Vagina (tissue), 2 donors: ENCODE measurements around the gene ERC2.

ENCODE experiments used
- POLR2AphosphoS5 ChIP-seq, 2 donors: sonication (generic); formaldehyde crosslinking; IDR thresholded peaks; one replicate each; pipeline ENCODE4 v1.9.0; 2017; ENCODE audit warnings: antibody characterized with exemption in 2 of 2, mild to moderate bottlenecking in 2 of 2, low read depth in 1 of 2; ENCODE audit not compliant: insufficient read depth in 1 of 2
- TF ChIP-seq, protein P1 (sequence below), 3 experiments: fragments of 450-650 bp in 2 of 3; fragments of 200-600 bp in 1 of 3; sonication (generic) in 1 of 3; IDR thresholded peaks; one replicate each; pipeline ENCODE4 v1.5.1; 2017 to 2019; ENCODE audit warnings: antibody characterized with exemption in 3 of 3, mild to moderate bottlenecking in 2 of 3, moderate library complexity in 2 of 3

DNA sequence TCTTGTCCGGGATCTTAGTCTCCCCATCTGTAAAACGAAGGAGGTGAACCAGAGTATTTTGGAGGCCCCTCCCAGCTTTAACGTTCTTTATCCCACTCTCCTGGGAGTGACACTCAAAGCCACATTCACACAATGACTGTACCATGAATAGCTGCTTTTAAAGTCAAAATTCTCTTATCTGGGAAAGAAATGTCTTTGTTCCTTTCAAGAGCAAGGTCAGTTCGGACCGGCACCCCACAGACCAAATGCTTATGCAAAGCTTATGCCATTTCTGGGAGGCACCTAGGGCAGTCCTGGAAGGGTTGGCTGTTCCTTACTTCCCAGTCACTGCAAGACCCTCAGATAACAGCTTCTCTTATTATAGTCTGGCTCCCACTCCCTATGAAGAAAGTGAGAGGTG, 927.7 kb downstream of the ERC2 start:
- TF ChIP-seq, protein P1, sequence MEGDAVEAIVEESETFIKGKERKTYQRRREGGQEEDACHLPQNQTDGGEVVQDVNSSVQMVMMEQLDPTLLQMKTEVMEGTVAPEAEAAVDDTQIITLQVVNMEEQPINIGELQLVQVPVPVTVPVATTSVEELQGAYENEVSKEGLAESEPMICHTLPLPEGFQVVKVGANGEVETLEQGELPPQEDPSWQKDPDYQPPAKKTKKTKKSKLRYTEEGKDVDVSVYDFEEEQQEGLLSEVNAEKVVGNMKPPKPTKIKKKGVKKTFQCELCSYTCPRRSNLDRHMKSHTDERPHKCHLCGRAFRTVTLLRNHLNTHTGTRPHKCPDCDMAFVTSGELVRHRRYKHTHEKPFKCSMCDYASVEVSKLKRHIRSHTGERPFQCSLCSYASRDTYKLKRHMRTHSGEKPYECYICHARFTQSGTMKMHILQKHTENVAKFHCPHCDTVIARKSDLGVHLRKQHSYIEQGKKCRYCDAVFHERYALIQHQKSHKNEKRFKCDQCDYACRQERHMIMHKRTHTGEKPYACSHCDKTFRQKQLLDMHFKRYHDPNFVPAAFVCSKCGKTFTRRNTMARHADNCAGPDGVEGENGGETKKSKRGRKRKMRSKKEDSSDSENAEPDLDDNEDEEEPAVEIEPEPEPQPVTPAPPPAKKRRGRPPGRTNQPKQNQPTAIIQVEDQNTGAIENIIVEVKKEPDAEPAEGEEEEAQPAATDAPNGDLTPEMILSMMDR (IDR thresholded peaks at IDR 0.05) = no peak
- no peak for TF ChIP-seq POLR2AphosphoS5 (IDR thresholded peaks at IDR 0.05; ENCODE audit: insufficient read depth in 1 of 2, low read depth in 1 of 2)
